HK-2 (cell line): ENCODE measurements around the gene WDR87.
A peak's percentile ranks its signal among the peaks of the same experiment; 100 is the strongest.
"Not testable (repeated sequence)": the region's sequence is repeated elsewhere in the genome, so short reads cannot be mapped to it uniquely, and the experiment has no call there.

Source experiments
- DNase-seq: peaks from one replicate; pipeline ENCODE4 v3.0.0-alpha.2; 2018; ENCODE audit not compliant: unreplicated experiment

WDR87 gene

DNA sequence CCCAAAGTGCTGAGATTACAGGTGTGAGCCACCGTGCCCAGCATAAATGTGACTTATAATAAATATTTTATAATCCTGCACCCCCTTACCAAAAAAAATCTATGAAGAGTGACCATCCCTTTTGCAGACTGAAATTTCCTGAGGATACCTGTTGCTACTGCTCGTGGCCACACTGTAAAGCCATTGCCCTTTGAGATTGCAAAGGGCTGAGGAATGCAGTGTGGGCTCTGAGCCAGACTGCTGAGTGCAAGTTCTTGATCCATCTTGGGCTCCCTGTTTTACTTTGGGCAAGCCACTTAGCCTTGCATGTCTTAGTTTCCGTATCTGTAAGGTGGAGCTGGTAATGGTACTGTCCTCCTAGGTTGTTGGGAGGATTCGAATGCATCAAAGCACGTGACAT is 24.0 kb upstream of the WDR87 start:
- no peak for DNase-seq

- DNase-seq, result no peak
Observed at GRCh38 chr19:37929355-37929923, 23.0 kb upstream of the WDR87 start.

GRCh38 chr19:37928527-37929286 is 22.3 kb upstream of the WDR87 start:
- DNase-seq, result no peak

DNA sequence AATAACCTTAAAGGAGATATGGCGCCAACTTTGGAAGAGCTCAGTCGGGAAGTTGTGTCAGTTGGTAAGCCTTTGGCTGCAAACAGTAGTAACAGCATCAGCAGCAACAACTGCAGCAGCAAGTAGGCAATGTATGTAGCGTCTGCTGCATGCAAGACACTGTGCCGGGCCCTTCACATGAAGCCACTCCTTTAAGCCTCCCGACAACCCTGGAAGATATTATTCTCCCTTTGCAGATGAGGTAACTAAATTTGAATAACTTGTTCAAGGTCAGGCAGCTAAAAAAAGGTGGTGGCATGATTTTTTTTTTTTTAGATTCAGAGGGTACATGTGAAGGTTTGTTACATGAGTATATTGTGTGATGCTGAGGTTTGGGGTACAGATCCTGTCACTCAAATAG is 20.3 kb upstream of the WDR87 start:
- no peak for DNase-seq

DNA sequence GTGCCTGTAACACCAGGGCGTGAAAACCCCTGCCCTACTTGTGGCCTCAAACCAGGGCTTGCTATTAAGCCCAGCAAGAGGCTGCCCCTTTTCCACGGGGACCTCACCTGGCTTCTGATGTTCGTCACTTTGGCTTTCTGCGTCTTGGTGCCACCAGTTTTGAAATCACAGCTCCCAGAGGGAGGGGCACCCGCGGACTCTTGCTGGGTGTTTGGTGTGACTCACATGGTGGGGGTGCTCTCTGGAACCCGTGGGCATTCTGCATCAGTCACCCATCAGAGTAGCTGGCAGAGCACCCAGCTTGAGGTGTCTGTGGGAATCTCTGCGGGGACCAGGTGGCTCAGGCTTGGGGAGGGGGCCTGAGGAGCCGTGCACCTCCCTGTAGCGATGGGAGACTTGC is 19.9 kb upstream of the WDR87 start:
- DNase-seq, result no peak

- no peak for DNase-seq
Observed at GRCh38 chr19:37925212-37925611, 18.8 kb upstream of the WDR87 start.

GRCh38 chr19:37924573-37924972 is 18.2 kb upstream of the WDR87 start:
- DNase-seq, result not testable (repeated sequence)

GRCh38 chr19:37920591-37921450 is 14.4 kb upstream of the WDR87 start:
- no peak for DNase-seq

DNA sequence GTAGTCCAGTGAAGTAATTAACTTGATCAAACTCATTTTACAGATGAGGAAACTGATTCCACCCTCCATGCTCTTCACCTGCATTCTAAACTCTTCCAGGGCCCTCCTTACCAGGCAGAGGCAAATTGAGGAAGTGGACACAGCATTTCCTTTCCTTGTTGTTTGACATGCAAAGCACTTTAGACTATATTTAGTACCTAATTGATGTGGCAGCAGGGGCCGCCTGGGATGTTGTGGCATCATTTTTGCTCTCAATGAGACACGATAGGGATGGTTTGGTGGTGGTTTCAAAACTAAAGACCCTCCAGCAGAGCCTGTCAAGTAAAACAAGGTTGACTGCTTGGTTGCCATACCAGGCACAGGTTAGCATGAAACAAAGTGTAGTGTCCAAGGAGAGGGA is 8.5 kb upstream of the WDR87 start:
- no peak for DNase-seq

DNA sequence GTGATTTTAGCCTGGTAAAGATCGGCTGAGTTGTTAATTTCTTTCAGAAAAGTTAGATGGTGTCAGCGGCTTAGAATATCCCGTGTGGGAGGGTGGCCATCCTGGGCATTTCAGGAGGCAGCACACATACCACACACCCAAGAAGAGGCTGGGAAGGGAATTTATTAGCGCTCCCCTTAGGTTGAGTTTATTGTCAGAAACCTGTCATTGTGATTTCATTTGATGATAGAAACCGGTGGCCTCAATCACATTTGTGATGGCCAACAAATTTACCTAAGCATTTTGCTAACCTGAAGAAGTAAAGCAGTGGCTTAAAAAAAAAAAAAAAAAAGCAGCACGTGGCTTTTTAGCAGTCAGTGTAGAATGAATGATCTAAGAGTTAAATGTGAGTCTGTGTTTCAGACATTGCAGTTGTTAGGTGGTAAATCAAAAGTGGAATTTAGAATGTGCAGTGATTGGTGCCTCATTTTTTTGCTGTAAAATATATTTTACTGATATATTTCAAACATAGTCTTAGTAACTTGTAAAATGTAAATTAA is 3.3 kb upstream of the WDR87 start:
- DNase-seq, result no peak

- DNase-seq, result no peak
Observed at GRCh38 chr19:37907735-37908455, 1.5 kb upstream of the WDR87 start.

DNA sequence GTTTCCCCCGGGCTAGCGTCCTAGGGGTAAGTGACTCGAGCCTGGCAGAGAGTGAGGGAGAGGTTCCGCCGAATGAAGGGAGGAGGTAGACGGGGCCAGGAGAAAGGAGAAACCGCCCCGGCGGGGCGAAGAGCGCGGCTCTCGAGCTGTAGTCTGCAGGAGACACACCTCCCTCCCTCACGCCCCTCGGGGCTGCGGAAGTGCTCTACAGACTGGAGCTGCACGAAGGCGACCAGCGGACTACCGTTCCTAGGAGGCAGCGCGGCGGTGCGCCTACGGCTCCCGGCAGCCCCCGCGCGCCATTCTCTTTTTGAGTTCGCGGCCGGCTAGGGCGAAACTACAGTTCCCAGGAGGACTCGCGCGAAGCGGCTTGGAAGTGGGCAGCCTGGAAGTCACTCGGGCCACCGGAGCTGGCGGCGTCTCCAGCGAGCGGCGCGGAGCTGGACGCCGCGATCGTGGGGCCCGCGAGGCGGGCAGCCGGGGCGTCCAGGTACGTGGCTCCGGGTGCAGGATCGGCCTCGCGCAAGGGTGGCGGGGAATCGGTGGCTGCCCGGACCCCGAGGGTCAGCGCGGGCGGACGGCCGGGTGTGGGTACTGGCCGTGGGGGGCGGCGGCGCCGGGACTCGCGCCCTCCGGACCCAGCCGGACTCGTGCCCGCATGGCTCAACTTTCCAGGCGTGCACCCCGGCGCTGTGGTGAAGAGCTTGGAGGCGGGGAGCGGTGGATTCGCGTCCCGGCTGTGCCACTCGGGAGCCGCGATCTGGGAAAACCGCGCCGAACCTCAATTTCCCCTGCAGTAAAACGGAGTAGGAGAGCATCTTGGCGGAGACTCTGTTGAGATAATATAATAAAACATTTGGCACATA is 708 bp upstream of the WDR87 start, which contains the start of gene SIPA1L3:
SIPA1L3 (plus strand) TSS at position 340 of the 866 bp plus-strand sequence. CDS start 174,358 bp downstream, outside the sequence.
- DNase-seq, result peak; percentile 96

- DNase-seq, result no peak
Observed at GRCh38 chr19:37903096-37903495, 3.3 kb downstream of the WDR87 start.

DNA sequence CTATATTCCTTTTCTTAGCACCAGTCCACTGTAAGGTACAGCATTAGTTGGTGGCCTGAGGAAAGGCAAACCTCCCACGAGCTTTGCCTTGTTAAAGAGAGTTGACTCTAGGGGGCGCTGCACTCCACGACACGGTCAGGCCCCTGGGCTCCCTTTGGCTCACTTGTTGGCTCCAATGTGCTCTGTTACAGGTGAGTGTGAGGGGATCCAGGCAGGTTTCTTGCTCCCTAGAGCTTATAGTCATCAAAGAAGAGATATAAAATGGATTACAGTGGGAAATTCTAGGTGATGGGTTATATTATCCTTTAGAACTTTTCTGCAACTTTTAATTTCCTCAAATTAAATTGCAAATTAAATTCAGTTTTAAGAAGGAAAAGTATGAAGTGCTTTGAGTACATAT is 3.7 kb downstream of the WDR87 start:
- peak; percentile 78 for DNase-seq

GRCh38 chr19:37899966-37900365 is 6.4 kb downstream of the WDR87 start:
- no peak for DNase-seq

GRCh38 chr19:37899453-37899852 is 6.9 kb downstream of the WDR87 start:
- no peak for DNase-seq

GRCh38 chr19:37896180-37896579 is 10.2 kb downstream of the WDR87 start:
- DNase-seq, result no peak

GRCh38 chr19:37893845-37894575 is 12.4 kb downstream of the WDR87 start:
- no peak for DNase-seq

GRCh38 chr19:37886571-37886970 is 19.8 kb downstream of the WDR87 start:
- no peak for DNase-seq

DNA sequence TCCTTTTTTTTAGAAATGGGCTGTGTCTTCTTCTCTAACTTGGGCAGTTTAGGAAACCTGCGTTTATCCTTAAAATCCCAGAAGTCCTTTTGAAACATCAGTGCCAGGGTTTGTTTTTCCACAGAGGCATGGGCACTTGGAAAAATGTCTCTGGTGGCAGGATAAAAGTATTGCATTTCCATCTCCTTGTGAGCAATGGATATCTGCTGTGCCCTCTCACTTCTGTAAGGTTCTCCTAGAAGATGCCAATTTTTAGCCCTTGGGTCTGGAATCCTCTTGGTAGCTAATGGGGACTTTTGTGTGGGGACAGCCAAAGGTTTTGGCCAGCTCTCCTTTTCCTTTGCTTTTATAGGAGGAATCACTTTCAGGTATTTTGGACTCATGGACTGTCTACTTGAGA is 21.0 kb downstream of the WDR87 start:
- DNase-seq, result no peak
